Tibial artery (tissue), 4 donors: Measurements from ENCODE around the gene NOTCH1.

Source experiments
- DNase-seq, 2 donors: peaks; one replicate each; pipeline ENCODE4 v3.0.0-alpha.2; 2019
- H3K27ac ChIP-seq, 2 donors: fragments of 200-600 bp; sonication (generic) in 1 of 2; 1 replicate in 1 of 2; 2 replicates in 1 of 2; pipeline ENCODE4 v1.5.1; 2018 to 2019; ENCODE audit warnings: mild to moderate bottlenecking in 1 of 2
- H3K27me3 ChIP-seq, 2 donors: fragments of 200-600 bp; sonication (generic) in 1 of 2; one replicate each; pipeline versions ENCODE4 v1.5.1 to v1.6.0; 2016 to 2019
- H3K36me3 ChIP-seq, 3 donors: fragments of 200-600 bp; sonication (generic) in 2 of 3; one replicate each; pipeline ENCODE4 v1.5.1; 2016 to 2019; ENCODE audit warnings: mild to moderate bottlenecking in 2 of 3
- H3K4me1 ChIP-seq, 4 donors: fragments of 200-600 bp; sonication (generic) in 2 of 4; 1 replicate in 3 of 4; 2 replicates in 1 of 4; pipeline ENCODE4 v1.5.1; 2016 to 2019
- H3K4me3 ChIP-seq, 2 donors: fragments of 200-600 bp; sonication (generic) in 1 of 2; 1 replicate in 1 of 2; 2 replicates in 1 of 2; pipeline ENCODE4 v1.5.1; 2018 to 2019; ENCODE audit warnings: mild to moderate bottlenecking in 2 of 2
- H3K9me3 ChIP-seq, 3 donors: fragments of 200-600 bp; sonication (generic) in 1 of 3; one replicate each; pipeline ENCODE4 v1.5.1; 2016 to 2019
- CTCF ChIP-seq, 2 experiments: fragments of 200-600 bp in 1 of 2; fragments of 450-650 bp in 1 of 2; IDR thresholded peaks; one replicate each; pipeline ENCODE4 v1.5.1; 2017 to 2019; ENCODE audit warnings: antibody characterized with exemption in 2 of 2, mild to moderate bottlenecking in 1 of 2, moderate library complexity in 1 of 2
- intact Hi-C: fragments of 100-400 bp; cut with DNase I; formaldehyde crosslinking; loops from one replicate; pipeline ENCODE4 v1.15.0; 2023; ENCODE audit warnings: low total_unique reads

The NOTCH1 gene

GRCh38 chr9:136567651-136568287 is 21.9 kb upstream of the NOTCH1 start:
- DNase-seq = peak; percentile 76 to 92
- Histone ChIP-seq H3K9me3 (no peaks in the 10 kb centered on the region), H3K4me3 (peak overlapping the region in 1 of 2 donors; percentile 21), H3K36me3 (no peaks in the 10 kb centered on the region), H3K27me3 (no peaks in the 10 kb centered on the region), H3K27ac (peak overlapping the region; percentile 71 to 82), H3K4me1 (peaks cover 4 to 89% (median 77%) of the 10 kb centered on the region in 4 donors)
- TF ChIP-seq CTCF (IDR thresholded peaks at IDR 0.05) = no peak
- intact Hi-C loops = no loop called here

DNA sequence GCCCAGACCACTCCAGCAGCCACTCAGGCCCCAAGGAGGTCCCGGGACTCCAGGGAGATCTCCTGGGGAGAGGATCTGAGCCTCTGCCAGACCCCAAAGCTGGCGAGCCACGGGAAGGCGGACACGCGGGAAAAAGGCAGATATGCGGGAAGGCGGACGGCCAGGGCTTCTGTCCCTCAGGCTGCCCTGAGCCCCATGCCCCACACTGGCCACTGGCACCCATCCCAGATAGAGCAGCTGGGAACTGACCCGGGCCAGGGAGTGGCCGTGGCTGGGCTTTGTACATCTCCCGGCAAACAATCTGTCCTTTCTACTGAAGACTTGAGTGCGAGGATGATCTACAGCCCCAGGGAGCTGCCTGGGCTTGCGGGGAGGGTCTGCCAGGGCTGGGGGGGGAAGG is 21.1 kb upstream of the NOTCH1 start:
- no peak overlapping the region for H3K4me3 ChIP-seq
- DNase-seq = peak; percentile 65 to 88
- no peaks in the 10 kb centered on the region for H3K36me3 ChIP-seq
- H3K27ac ChIP-seq = peak overlapping the region; percentile 71 to 82
- H3K27me3 ChIP-seq = no peaks in the 10 kb centered on the region
- intact Hi-C loops = no loop called here
- peaks cover 4 to 80% (median 71%) of the 10 kb centered on the region in 4 donors for H3K4me1 ChIP-seq
- no peak for TF ChIP-seq CTCF (IDR thresholded peaks at IDR 0.05)
- H3K9me3 ChIP-seq = no peaks in the 10 kb centered on the region

GRCh38 chr9:136566553-136566895 is 20.7 kb upstream of the NOTCH1 start:
- Histone ChIP-seq H3K27ac (peak overlapping the region; percentile 71 to 82), H3K36me3 (no peaks in the 10 kb centered on the region), H3K27me3 (no peaks in the 10 kb centered on the region), H3K9me3 (no peaks in the 10 kb centered on the region), H3K4me3 (no peak overlapping the region), H3K4me1 (peaks cover 4 to 77% (median 67%) of the 10 kb centered on the region in 4 donors)
- intact Hi-C loops = no loop called here
- DNase-seq = no peak
- TF ChIP-seq CTCF (IDR thresholded peaks at IDR 0.05) = no peak

GRCh38 chr9:136565715-136566552 is 20.1 kb upstream of the NOTCH1 start:
- Histone ChIP-seq H3K9me3 (no peaks in the 10 kb centered on the region), H3K27me3 (no peaks in the 10 kb centered on the region), H3K27ac (peak overlapping the region; percentile 71 to 82), H3K4me1 (peaks cover 4 to 71% (median 62%) of the 10 kb centered on the region in 4 donors), H3K4me3 (no peak overlapping the region), H3K36me3 (no peaks in the 10 kb centered on the region)
- no peak for TF ChIP-seq CTCF (IDR thresholded peaks at IDR 0.05)
- intact Hi-C loops = no loop called here
- no peak for DNase-seq

DNA sequence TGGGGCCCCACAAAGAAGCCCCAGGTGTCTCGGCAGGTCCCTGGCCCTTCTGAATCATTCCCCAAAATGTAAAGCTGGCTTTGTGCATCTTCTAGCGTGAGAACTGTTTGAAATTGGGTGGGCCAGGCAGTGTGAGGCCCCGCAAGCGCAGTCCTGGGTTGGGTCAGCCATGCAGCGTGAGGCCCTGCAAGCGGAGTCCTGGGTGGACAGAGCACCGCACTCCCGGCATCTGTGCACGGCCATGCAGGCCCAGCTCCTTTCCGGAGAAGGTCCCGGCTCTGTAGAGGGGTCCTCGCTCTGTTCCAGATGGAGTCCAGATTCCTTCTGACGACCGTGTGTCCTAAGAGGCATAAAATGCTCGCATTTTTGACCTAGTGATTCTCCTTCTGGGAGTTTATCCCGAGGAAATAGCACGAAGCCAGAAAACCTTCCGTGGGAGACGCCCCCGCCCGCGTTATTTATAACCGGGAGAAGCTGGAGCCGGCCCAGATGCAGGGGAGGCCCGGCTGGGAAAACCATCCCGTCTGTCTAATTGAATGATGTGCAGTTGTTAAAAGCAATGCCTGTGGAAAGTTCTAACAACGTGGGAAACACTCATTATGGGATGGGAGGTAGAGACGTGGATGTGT is 19.4 kb upstream of the NOTCH1 start:
- DNase-seq = no peak
- Histone ChIP-seq H3K27ac (peak overlapping the region; percentile 71 to 82), H3K36me3 (no peaks in the 10 kb centered on the region), H3K4me1 (peaks cover 4 to 63% (median 58%) of the 10 kb centered on the region in 4 donors), H3K27me3 (no peaks in the 10 kb centered on the region), H3K4me3 (no peak overlapping the region), H3K9me3 (no peaks in the 10 kb centered on the region)
- TF ChIP-seq CTCF (IDR thresholded peaks at IDR 0.05) = no peak
- intact Hi-C loops = no loop called here
